Spinal cord (tissue), 10 donors: Measurements from ENCODE around the gene SCARF2. TPM values are rescaled to one million over a fixed set of nuclear protein-coding genes. Genes with fewer than 3 reads are reported as not detected.

Experiments
- DNase-seq, 6 donors: peaks; one replicate each; pipeline versions ENCODE4 v3.0.0 to v3.0.0-alpha.2; 2013 to 2015; ENCODE audit warnings: low spot score in 6 of 6, low read depth in 4 of 6
- H3K27ac ChIP-seq: one replicate; pipeline ENCODE4 v1.5.1; 2013; ENCODE audit warnings: low read depth, low read length, control low read depth
- H3K27me3 ChIP-seq: one replicate; pipeline ENCODE4 v1.6.1; 2013; ENCODE audit warnings: low read length; ENCODE audit not compliant: control insufficient read depth, insufficient read depth
- H3K36me3 ChIP-seq: one replicate; pipeline ENCODE4 v1.6.1; 2013; ENCODE audit warnings: low read length; ENCODE audit not compliant: control insufficient read depth, insufficient read depth
- H3K4me1 ChIP-seq: one replicate; pipeline ENCODE4 v1.6.1; 2013; ENCODE audit warnings: low read length; ENCODE audit not compliant: control insufficient read depth, insufficient read depth
- H3K4me3 ChIP-seq: one replicate; pipeline ENCODE4 v1.5.1; 2013; ENCODE audit warnings: low read depth, low read length, control low read depth
- H3K9me3 ChIP-seq: one replicate; pipeline ENCODE4 v1.6.1; 2013; ENCODE audit warnings: low read length; ENCODE audit not compliant: control insufficient read depth, insufficient read depth
- WGBS: methylation state at CpG from one replicate; pipeline ENCODE4 v1.1.5; 2013; ENCODE audit warnings: missing lambda C conversion rate; ENCODE audit not compliant: insufficient coverage; 5-methylcytosine and 5-hydroxymethylcytosine counted together
- polyA plus RNA-seq, 2 donors: library from polyadenylated mRNA; unstranded; fragments of 120-200 nt; gene quantifications; one replicate each; pipeline ENCODE4 v1.2.1, GENCODE V29; 2013; ENCODE audit not compliant: insufficient read length in 2 of 2
- total RNA-seq, 2 donors: library from RNA; depleted of rRNA in 1 of 2; stranded (reverse); fragments of 120-200 nt in 1 of 2; fragments of >200 nt in 1 of 2; gene quantifications; one replicate each; pipeline versions ENCODE4 v1.2.3 to v1.2.4, GENCODE V29; 2013 to 2014
- donor health status: healthy.

Gene SCARF2
- total and polyA plus RNA-seq, 4 donors: 5.7 to 21.8 (median 12.9) TPM

DNA sequence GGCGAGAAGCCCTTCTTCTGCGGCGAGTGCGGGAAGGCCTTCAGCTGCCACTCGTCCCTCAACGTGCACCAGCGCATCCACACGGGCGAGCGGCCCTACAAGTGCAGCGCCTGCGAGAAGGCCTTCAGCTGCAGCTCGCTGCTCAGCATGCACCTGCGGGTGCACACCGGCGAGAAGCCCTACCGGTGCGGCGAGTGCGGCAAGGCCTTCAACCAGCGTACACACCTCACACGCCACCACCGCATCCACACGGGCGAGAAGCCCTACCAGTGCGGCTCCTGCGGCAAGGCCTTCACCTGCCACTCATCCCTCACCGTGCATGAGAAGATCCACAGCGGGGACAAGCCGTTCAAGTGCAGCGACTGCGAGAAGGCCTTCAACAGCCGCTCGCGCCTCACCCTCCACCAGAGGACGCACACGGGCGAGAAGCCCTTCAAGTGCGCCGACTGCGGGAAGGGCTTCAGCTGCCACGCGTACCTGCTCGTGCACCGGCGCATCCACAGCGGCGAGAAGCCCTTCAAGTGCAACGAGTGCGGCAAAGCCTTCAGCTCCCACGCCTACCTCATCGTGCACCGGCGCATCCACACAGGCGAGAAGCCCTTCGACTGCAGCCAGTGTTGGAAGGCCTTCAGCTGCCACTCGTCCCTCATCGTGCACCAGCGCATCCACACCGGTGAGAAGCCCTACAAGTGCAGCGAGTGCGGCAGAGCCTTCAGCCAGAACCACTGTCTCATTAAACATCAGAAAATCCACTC is 31.5 kb downstream of the SCARF2 start:
- Histone ChIP-seq H3K27me3 (no peaks in the 10 kb centered on the region), H3K9me3 (no peaks in the 10 kb centered on the region), H3K4me3 (no peak overlapping the region), H3K27ac (no peak overlapping the region), H3K36me3 (peaks cover 65% of the 10 kb centered on the region), H3K4me1 (no peaks in the 10 kb centered on the region)
- 95% methylated on average over 58 of the region's 62 CpGs for WGBS
- no peak for DNase-seq

- Histone ChIP-seq H3K4me3 (no peak overlapping the region), H3K36me3 (peaks cover 72% of the 10 kb centered on the region), H3K4me1 (no peaks in the 10 kb centered on the region), H3K27me3 (no peaks in the 10 kb centered on the region), H3K27ac (no peak overlapping the region), H3K9me3 (no peaks in the 10 kb centered on the region)
- no peak for DNase-seq
- 97% methylated on average over 39 of the region's 45 CpGs for WGBS
These were observed 32.2 kb downstream of the SCARF2 start for GRCh38 chr22:20405291-20405930.

- H3K27me3 ChIP-seq: no peaks in the 10 kb centered on the region
- H3K9me3 ChIP-seq: no peaks in the 10 kb centered on the region
- no peaks in the 10 kb centered on the region for H3K4me1 ChIP-seq
- peaks cover 74% of the 10 kb centered on the region for H3K36me3 ChIP-seq
- no peak for DNase-seq
- no peak overlapping the region for H3K27ac ChIP-seq
- no peak overlapping the region for H3K4me3 ChIP-seq
- WGBS: 88% methylated on average over 18 of the region's 18 CpGs
These were observed 32.7 kb downstream of the SCARF2 start for GRCh38 chr22:20404881-20405280.

DNA sequence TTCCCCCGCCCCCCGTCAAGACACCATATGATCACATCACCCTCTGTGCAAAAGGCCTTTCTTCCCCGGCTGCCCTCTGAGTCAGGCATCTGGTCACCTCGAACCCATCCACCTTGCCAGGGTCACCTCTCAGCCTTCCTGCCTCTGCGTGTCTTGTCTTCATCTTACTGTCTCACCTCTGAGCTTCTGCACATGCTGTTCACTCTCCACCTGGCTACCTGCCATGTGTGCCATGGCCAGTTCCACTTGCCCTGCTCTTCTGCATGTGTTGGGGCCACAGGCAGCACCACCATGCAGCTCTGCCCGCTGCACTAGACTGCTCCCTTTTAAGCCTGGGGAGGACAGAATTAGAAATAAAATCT is 33.9 kb downstream of the SCARF2 start:
- Histone ChIP-seq H3K4me3 (no peak overlapping the region), H3K36me3 (peaks cover 71% of the 10 kb centered on the region), H3K9me3 (no peaks in the 10 kb centered on the region), H3K4me1 (no peaks in the 10 kb centered on the region), H3K27ac (no peak overlapping the region), H3K27me3 (no peaks in the 10 kb centered on the region)
- DNase-seq: no peak
- 89% methylated on average over 5 of the region's 6 CpGs for WGBS

GRCh38 chr22:20402960-20403778 is 34.5 kb downstream of the SCARF2 start:
- Histone ChIP-seq H3K4me1 (no peaks in the 10 kb centered on the region), H3K4me3 (no peak overlapping the region), H3K27ac (no peak overlapping the region), H3K27me3 (no peaks in the 10 kb centered on the region), H3K9me3 (no peaks in the 10 kb centered on the region), H3K36me3 (peaks cover 71% of the 10 kb centered on the region)
- 87% methylated on average over 8 of the region's 9 CpGs for WGBS
- no peak for DNase-seq

DNA sequence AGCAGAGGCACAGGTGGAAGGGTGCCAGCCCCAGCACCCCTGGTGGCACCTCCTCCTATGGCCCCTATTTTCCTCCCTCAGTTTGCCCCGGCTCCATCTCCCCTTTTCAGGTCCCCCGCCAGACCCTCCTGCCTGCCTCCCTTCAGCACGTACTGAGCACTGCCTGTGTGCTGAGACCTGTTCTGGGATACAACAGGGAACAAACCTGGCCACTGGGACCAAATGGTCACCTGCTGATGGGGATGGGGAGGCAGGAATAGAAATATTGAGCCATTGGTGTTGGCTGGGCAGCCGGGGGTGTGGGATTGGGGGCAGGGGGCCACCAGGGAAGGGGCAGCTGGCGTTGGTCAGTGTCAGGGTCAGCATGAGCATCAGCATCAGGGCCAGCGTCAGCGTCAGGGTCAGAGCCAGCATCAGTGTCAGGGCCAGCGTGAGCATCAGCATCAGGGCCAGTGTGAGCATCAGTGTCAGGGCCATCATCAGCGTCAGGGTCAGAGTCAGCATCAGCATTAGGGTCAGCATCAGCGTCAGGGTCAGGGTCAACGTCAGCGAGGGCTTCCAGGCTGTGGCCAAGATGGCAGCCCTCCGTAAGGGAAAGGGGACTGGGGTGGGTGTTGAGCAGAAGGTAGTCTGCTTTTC is 36.1 kb downstream of the SCARF2 start:
- Histone ChIP-seq H3K9me3 (no peaks in the 10 kb centered on the region), H3K27ac (no peak overlapping the region), H3K4me1 (peaks cover 5% of the 10 kb centered on the region), H3K27me3 (no peaks in the 10 kb centered on the region), H3K36me3 (peaks cover 57% of the 10 kb centered on the region), H3K4me3 (no peak overlapping the region)
- DNase-seq: no peak
- WGBS: 98% methylated on average over 9 of the region's 13 CpGs

DNA sequence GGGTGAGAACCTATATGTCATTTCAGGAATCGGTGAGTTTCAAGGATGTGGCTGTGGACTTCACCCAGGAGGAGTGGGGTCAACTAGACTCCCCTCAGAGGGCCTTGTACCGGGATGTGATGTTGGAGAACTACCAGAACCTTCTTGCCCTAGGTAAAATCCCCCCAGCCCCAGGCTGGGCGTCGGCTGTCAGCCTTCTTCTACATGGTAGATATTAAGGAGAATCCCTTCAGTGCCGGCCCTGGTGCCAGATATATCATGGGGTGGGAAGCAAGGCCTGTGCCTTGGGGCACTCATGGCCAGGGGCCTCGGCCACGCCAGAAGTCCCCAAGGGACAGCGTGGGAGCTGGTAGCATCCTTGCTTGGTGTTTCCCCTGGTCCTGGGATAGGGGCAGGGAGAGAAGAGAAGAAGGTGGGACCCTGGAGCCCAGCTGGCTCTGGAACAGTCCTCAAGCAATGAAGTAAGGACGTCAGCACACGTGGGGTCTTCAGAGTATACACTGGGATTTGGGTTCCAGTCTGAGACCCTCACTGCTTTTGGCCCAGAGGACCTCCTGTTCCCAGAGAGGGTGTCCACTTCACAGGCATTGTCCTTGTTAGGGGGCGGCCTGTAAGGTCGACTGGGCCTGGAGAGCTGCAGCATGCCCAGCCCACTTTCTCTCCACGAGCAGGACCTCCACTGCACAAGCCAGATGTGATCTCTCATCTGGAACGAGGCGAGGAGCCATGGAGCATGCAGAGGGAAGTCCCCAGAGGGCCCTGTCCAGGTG is 36.8 kb downstream of the SCARF2 start:
- 91% methylated on average over 11 of the region's 15 CpGs for WGBS
- Histone ChIP-seq H3K27ac (no peak overlapping the region), H3K36me3 (peaks cover 50% of the 10 kb centered on the region), H3K4me3 (no peak overlapping the region), H3K9me3 (no peaks in the 10 kb centered on the region), H3K27me3 (no peaks in the 10 kb centered on the region), H3K4me1 (peaks cover 7% of the 10 kb centered on the region)
- DNase-seq: no peak

DNA sequence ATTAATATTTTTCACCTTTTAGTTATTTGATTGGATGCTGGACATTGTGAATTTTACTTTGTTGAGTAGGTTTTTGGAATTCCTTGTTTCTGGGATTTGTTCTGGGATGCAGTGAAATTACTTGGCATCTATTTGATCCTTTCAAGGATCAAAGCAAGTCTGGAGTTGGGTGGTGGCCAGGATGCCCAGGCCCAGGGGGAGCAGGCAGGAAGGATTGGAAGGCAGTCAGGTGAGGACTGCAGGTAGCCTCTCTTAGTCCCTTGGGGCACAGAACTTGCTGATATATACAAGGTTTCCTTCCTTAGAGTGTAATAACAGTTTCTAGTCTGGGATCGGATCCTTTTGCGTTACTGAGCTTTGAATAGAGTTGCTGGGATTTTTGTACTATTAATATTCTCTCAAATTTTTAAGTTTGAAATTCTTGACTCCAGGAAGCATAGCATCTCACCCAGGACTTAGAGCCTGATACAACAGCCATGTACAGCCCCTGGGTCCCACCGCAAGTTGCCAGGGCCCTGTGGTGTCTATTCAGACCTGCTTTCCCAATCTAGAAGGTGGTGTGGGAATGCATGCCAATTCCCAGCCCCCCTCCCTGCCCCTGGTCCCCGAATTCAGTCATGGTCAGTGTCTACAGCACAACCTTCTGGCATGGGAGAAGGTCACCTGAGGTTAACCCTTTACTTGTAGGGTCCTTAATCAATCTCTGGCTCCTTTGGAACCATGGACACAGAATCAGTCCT is 37.6 kb downstream of the SCARF2 start:
- Histone ChIP-seq H3K9me3 (no peaks in the 10 kb centered on the region), H3K27me3 (no peaks in the 10 kb centered on the region), H3K27ac (no peak overlapping the region), H3K4me1 (peaks cover 14% of the 10 kb centered on the region), H3K4me3 (no peak overlapping the region), H3K36me3 (peaks cover 45% of the 10 kb centered on the region)
- no peak for DNase-seq
- WGBS: no CpG with 5 or more reads among the region's 4 CpGs
